Endothelial cell of umbilical vein (primary cell): ENCODE results near the gene CYP46A1.

Experiments used
- EZH2 ChIP-seq: IDR thresholded peaks from 2 replicates; pipeline ENCODE4 v1.6.1; 2012; ENCODE audit warnings: borderline replicate concordance, low read depth, mild to moderate bottlenecking, moderate library complexity, low read length, inconsistent platforms; ENCODE audit not compliant: severe bottlenecking
- POLR2A ChIP-seq: IDR thresholded peaks from 2 replicates; pipeline ENCODE4 v1.6.1; 2012; ENCODE audit warnings: low read depth, mild to moderate bottlenecking, control low read depth, low read length
- TF ChIP-seq, protein P1 (sequence below), 2 donors: IDR thresholded peaks; 1 replicate in 1 of 2; 2 replicates in 1 of 2; pipeline ENCODE4 v1.5.1; 2011; ENCODE audit warnings: low read length in 2 of 2, mild to moderate bottlenecking in 2 of 2, moderate library complexity in 2 of 2, control low read depth in 1 of 2, inconsistent platforms in 1 of 2, low read depth in 1 of 2; ENCODE audit not compliant: insufficient read depth in 1 of 2; ENCODE audit errors: extremely low read depth in 1 of 2

DNA sequence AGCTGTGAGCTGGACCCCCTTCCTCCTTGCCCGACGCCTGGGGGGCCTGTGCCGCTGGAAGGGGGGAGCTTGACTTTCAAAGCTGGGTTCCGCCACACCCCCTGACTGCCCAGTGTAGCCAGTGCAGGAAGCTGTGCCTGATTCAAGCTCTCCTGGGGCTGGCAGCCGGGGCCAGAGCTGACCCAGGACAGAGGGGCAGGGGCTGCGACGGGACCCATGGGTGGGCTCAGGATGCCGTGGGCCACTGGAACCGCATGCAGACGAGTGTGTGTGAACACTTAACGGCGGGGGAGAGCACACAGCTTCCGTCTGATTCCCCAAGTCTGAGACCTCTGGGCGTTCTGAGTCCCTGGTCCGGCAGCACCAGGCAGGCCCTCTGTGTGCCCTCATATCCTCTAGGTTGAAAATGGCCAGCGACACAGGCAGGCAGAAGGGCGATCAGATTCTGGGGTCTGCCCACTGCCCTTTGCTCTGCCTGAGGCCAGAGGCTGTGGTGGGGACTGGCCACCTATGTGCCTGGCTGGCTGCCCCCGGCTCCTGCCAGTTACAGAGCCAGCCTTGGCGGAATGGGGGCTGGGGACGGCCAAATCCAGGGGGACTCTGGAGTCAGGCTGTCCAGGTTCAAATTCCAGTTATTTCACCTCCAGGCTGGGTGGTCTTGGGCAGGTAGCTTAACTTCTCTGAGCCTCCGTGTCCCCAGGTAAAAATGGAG lies 54.0 kb downstream of the CYP46A1 start:
- TF ChIP-seq, protein P1, sequence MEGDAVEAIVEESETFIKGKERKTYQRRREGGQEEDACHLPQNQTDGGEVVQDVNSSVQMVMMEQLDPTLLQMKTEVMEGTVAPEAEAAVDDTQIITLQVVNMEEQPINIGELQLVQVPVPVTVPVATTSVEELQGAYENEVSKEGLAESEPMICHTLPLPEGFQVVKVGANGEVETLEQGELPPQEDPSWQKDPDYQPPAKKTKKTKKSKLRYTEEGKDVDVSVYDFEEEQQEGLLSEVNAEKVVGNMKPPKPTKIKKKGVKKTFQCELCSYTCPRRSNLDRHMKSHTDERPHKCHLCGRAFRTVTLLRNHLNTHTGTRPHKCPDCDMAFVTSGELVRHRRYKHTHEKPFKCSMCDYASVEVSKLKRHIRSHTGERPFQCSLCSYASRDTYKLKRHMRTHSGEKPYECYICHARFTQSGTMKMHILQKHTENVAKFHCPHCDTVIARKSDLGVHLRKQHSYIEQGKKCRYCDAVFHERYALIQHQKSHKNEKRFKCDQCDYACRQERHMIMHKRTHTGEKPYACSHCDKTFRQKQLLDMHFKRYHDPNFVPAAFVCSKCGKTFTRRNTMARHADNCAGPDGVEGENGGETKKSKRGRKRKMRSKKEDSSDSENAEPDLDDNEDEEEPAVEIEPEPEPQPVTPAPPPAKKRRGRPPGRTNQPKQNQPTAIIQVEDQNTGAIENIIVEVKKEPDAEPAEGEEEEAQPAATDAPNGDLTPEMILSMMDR (IDR thresholded peaks at IDR 0.05; ENCODE audit: extremely low read depth in 1 of 2, insufficient read depth in 1 of 2, low read depth in 1 of 2, low read length in 2 of 2), result no peak
- TF ChIP-seq POLR2A, result no peak
- no peak for TF ChIP-seq EZH2
